ENCODE measurements around the gene VPS39.

The VPS39 gene

GRCh38 chr15:42157381-42157780 lies 50.7 kb downstream of the VPS39 start:
- DNase-seq = no peak

- peak; percentile 26 for DNase-seq
Observed at GRCh38 chr15:42156243-42156922, 51.7 kb downstream of the VPS39 start, which contains the start of gene PLA2G4F. Gene PLA2G4F, minus strand, starts transcription at chr15:42156636. Its CDS starts 87 bp downstream, at chr15:42156549.

GRCh38 chr15:42155546-42156242 lies 52.4 kb downstream of the VPS39 start:
- peak; percentile 19 for DNase-seq

GRCh38 chr15:42154956-42155355 lies 53.1 kb downstream of the VPS39 start:
- no peak for DNase-seq

GRCh38 chr15:42154212-42154941 lies 53.7 kb downstream of the VPS39 start:
- DNase-seq = peak; percentile 6

GRCh38 chr15:42153874-42154211 lies 54.3 kb downstream of the VPS39 start:
- no peak for DNase-seq

GRCh38 chr15:42152921-42153698 lies 55.0 kb downstream of the VPS39 start:
- no peak for DNase-seq

GRCh38 chr15:42152196-42152920 lies 55.7 kb downstream of the VPS39 start:
- DNase-seq = no peak

GRCh38 chr15:42151736-42152135 lies 56.4 kb downstream of the VPS39 start:
- DNase-seq = peak; percentile 6

- no peak for DNase-seq
Observed at GRCh38 chr15:42151141-42151561, 57.0 kb downstream of the VPS39 start.

- DNase-seq = peak; percentile 59
Observed at GRCh38 chr15:42150219-42150970, 57.7 kb downstream of the VPS39 start.

- no peak for DNase-seq
Observed at GRCh38 chr15:42149493-42150218, 58.4 kb downstream of the VPS39 start.

GRCh38 chr15:42148808-42149492 lies 59.2 kb downstream of the VPS39 start:
- no peak for DNase-seq

GRCh38 chr15:42147431-42147735 lies 60.7 kb downstream of the VPS39 start:
- DNase-seq = no peak

GRCh38 chr15:42146551-42147430 lies 61.3 kb downstream of the VPS39 start:
- no peak for DNase-seq

- no peak for DNase-seq
Observed at GRCh38 chr15:42145546-42146455, 62.3 kb downstream of the VPS39 start.

GRCh38 chr15:42144841-42145375 lies 63.2 kb downstream of the VPS39 start:
- no peak for DNase-seq
